ENCODE measurements around the gene COBL.

Gene COBL

GRCh38 chr7:51154201-51154600 is 162.4 kb downstream of the COBL start:
- H3K36me3 Mint-ChIP-seq, result no peaks in the 10 kb centered on the region
- H3K27ac Mint-ChIP-seq, result no peak overlapping the region
- no peak for DNase-seq
- no peaks in the 10 kb centered on the region for H3K9me3 Mint-ChIP-seq
- CTCF ChIA-PET, result interaction anchor here (4.9 kb wide), 1 partner anchor 7 kb away, joined by 45 read pairs; no protein-coding TSS in a partner anchor
- H3K27me3 Mint-ChIP-seq, result peaks cover 18% of the 10 kb centered on the region
- H3K4me3 Mint-ChIP-seq, result no peak overlapping the region
- H3K4me1 Mint-ChIP-seq, result no peaks in the 10 kb centered on the region

- CTCF ChIA-PET, result interaction anchor here (0.7 to 4.9 kb wide), 4 partner anchors 9 to 1060 kb away, joined by 3 to 45 read pairs (median 4); partner anchors contain the start of gene ZPBP
- no peak for DNase-seq
- Mint-ChIP-seq H3K4me1 (no peaks in the 10 kb centered on the region), H3K27me3 (peaks cover 11% of the 10 kb centered on the region), H3K27ac (no peak overlapping the region), H3K36me3 (no peaks in the 10 kb centered on the region), H3K4me3 (no peak overlapping the region), H3K9me3 (peaks cover 6% of the 10 kb centered on the region)
Measured at GRCh38 chr7:51152706-51153200, 163.9 kb downstream of the COBL start.

DNA sequence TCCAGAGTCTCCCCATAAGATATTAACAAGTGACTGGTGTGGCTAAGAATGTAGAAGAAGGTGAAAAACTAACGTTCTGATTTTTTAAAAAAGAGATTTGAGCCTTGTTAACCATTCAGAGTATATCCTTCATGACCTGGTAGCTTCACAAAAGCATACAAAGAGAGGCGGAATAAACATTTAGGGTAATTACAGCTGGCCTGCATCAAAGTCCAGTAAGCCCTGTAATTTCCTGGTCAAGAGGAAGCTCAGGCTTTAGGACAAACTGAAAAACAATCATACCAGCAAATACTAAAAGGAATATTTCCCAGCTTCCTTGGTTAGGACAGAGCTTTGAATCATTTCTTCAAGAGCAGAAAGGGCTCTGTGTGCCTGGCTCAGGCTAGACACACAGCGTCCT is 165.2 kb downstream of the COBL start:
- peaks cover 11% of the 10 kb centered on the region for H3K9me3 Mint-ChIP-seq
- no peak overlapping the region for H3K27ac Mint-ChIP-seq
- CTCF ChIA-PET, result interaction anchor here (1.4 to 4.9 kb wide), 3 partner anchors 10 to 1059 kb away, joined by 4 to 45 read pairs (median 10); partner anchors contain the start of gene ZPBP
- no peaks in the 10 kb centered on the region for H3K36me3 Mint-ChIP-seq
- no peak overlapping the region for H3K4me3 Mint-ChIP-seq
- peaks cover 7% of the 10 kb centered on the region for H3K27me3 Mint-ChIP-seq
- no peak for DNase-seq
- H3K4me1 Mint-ChIP-seq, result no peaks in the 10 kb centered on the region

GRCh38 chr7:51150193-51150592 is 166.4 kb downstream of the COBL start:
- Mint-ChIP-seq H3K27ac (no peak overlapping the region), H3K4me3 (no peak overlapping the region), H3K9me3 (peaks cover 11% of the 10 kb centered on the region), H3K27me3 (peaks cover 7% of the 10 kb centered on the region), H3K4me1 (no peaks in the 10 kb centered on the region), H3K36me3 (no peaks in the 10 kb centered on the region)
- no peak for DNase-seq
- CTCF ChIA-PET, result interaction anchor here (4.9 kb wide), 1 partner anchor 11 kb away, joined by 45 read pairs; no protein-coding TSS in a partner anchor

DNA sequence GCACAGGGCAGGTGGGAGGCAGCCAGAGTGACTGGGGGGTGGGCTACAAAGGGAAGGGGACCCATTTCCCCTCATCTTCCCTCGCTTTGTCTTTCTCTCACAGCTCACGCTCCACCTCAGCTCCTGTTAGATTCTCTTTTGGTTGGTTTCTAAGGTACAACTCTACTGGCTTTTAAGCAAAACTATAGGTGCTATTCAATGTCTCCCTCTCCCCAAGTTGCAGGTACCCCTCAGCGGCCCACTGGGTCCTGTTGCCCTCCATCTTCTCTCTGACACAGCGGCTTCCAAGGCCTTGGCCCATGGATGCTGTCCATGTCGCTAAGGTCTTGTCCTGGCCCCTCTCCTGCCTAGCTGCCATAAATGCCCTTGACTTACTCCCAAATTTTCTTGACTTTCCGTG is 168.4 kb downstream of the COBL start:
- Mint-ChIP-seq H3K27ac (peak overlapping the region; percentile 40), H3K27me3 (peaks cover 4% of the 10 kb centered on the region), H3K4me1 (no peaks in the 10 kb centered on the region), H3K36me3 (no peaks in the 10 kb centered on the region), H3K9me3 (peaks cover 11% of the 10 kb centered on the region), H3K4me3 (no peak overlapping the region)
- CTCF ChIA-PET, result interaction anchor here (1.0 kb wide), 1 partner anchor 14 kb away, joined by 3 read pairs; no protein-coding TSS in a partner anchor
- DNase-seq, result no peak

DNA sequence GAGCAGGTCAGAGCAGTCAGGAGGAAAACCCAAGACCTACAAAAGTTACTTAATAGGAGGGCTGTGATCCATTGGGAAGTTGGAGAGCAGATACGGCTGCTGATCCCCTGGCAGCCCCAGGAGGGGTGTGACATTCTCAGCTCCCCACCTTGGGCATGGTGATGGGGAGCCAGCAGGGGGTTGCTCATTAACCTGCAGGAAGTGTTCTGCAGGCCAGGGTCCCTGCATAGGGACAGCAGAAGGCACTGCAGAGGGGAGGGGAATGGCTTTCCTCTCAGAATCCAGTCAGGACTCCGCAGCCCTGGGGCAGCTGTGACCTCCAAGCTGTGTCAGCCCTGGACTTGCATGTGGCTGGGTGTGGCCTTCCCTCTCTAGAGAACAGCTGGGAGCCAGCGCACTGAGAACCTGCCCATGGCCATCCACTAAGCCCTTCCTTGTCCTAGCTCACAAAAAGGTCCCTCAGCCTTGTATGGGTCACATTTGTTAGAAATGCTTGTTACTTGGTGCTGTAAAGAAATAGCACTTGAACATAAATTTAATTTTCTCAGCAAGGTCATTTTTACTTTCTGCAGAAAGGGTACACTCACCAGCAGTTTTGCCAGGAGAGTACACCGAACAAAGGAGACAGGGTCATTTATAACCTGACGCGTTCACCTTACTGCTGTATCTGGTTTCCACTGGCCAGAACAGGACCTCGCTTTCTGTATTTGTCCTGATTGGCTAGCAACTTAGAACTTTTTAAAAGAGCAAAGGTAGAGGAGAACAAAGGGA is 169.6 kb downstream of the COBL start:
- Mint-ChIP-seq H3K9me3 (peaks cover 11% of the 10 kb centered on the region), H3K36me3 (no peaks in the 10 kb centered on the region), H3K27ac (no peak overlapping the region), H3K4me1 (no peaks in the 10 kb centered on the region), H3K4me3 (no peak overlapping the region), H3K27me3 (peaks cover 9% of the 10 kb centered on the region)
- CTCF ChIA-PET, result interaction anchor here (0.6 to 1.0 kb wide), 2 partner anchors 16 to 1035 kb away, joined by 3 to 4 read pairs; no protein-coding TSS in a partner anchor
- DNase-seq, result no peak

GRCh38 chr7:51144178-51144577 is 172.4 kb downstream of the COBL start:
- CTCF ChIA-PET, result interaction anchor here (3.3 kb wide), 1 partner anchor 17 kb away, joined by 12 read pairs; no protein-coding TSS in a partner anchor

DNA sequence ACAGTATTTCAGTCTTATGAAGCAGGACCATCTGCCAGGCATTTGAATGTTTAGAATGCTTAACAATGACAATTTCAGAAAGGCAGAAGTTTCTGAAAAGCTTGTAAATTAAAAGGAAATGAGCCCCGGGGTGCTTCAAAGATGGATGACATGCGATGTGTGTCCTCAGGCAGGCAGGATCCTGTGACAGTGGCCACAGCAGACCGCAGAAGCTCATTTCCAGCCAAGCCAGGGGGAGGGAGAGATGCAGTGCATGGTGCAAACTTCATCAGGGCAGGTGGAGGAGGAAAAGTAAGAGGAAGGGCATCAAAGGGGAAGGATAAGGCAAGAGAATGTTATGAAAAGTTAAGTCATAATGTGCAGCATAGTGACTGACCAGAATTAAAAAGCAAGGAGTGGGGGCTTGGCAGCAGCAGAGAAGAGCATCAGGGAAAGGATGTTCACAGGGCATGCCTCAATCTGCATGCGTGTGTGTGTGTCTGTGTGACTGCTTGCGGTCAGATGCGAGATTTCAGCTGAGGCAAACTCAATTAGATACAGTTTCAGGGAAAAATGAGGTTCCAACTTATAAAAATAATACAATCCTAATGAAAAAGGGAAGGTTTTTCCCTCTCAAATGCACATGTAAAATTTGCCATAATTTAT is 173.7 kb downstream of the COBL start:
- Mint-ChIP-seq H3K9me3 (peaks cover 5% of the 10 kb centered on the region), H3K36me3 (no peaks in the 10 kb centered on the region), H3K4me3 (no peak overlapping the region), H3K4me1 (peaks cover 16% of the 10 kb centered on the region), H3K27me3 (peaks cover 14% of the 10 kb centered on the region), H3K27ac (no peak overlapping the region)
- CTCF ChIA-PET, result interaction anchor here (0.9 to 3.6 kb wide), 10 partner anchors 18 to 1049 kb away, joined by 3 to 30 read pairs (median 6); no protein-coding TSS in a partner anchor
- no peak for DNase-seq

More at GRCh38 chr7:51144178-51144577, 172.4 kb downstream of the COBL start:
- H3K4me1 Mint-ChIP-seq, result peaks cover 16% of the 10 kb centered on the region
- DNase-seq, result no peak
- no peaks in the 10 kb centered on the region for H3K36me3 Mint-ChIP-seq
- H3K27ac Mint-ChIP-seq, result no peak overlapping the region
- peaks cover 14% of the 10 kb centered on the region for H3K27me3 Mint-ChIP-seq
- H3K9me3 Mint-ChIP-seq, result peaks cover 11% of the 10 kb centered on the region
- H3K4me3 Mint-ChIP-seq, result no peak overlapping the region

GRCh38 chr7:51141451-51142003 is 175.1 kb downstream of the COBL start:
- H3K9me3 Mint-ChIP-seq, result no peaks in the 10 kb centered on the region
- peaks cover 16% of the 10 kb centered on the region for H3K4me1 Mint-ChIP-seq
- H3K36me3 Mint-ChIP-seq, result no peaks in the 10 kb centered on the region
- H3K27me3 Mint-ChIP-seq, result peaks cover 14% of the 10 kb centered on the region
- DNase-seq, result peak; percentile 30
- H3K27ac Mint-ChIP-seq, result no peak overlapping the region
- CTCF ChIA-PET, result interaction anchor here (0.6 to 3.6 kb wide), 63 partner anchors 10 to 1762 kb away, joined by 3 to 30 read pairs (median 4); no protein-coding TSS in a partner anchor
- H3K4me3 Mint-ChIP-seq, result no peak overlapping the region

GRCh38 chr7:51140199-51141164 is 176.1 kb downstream of the COBL start:
- peaks cover 14% of the 10 kb centered on the region for H3K27me3 Mint-ChIP-seq
- H3K4me3 Mint-ChIP-seq, result no peak overlapping the region
- no peaks in the 10 kb centered on the region for H3K9me3 Mint-ChIP-seq
- CTCF ChIA-PET, result interaction anchor here (0.6 to 3.6 kb wide), 59 partner anchors 9 to 1761 kb away, joined by 3 to 30 read pairs (median 4); no protein-coding TSS in a partner anchor
- H3K36me3 Mint-ChIP-seq, result no peaks in the 10 kb centered on the region
- H3K4me1 Mint-ChIP-seq, result peaks cover 16% of the 10 kb centered on the region
- DNase-seq, result no peak
- H3K27ac Mint-ChIP-seq, result no peak overlapping the region

- Mint-ChIP-seq H3K4me1 (peaks cover 16% of the 10 kb centered on the region), H3K27ac (no peak overlapping the region), H3K9me3 (no peaks in the 10 kb centered on the region), H3K27me3 (peaks cover 14% of the 10 kb centered on the region), H3K4me3 (no peak overlapping the region), H3K36me3 (no peaks in the 10 kb centered on the region)
- DNase-seq, result no peak
- CTCF ChIA-PET, result interaction anchor here (0.8 to 3.6 kb wide), 9 partner anchors 12 to 673 kb away, joined by 3 to 30 read pairs (median 5); no protein-coding TSS in a partner anchor
Measured at GRCh38 chr7:51139796-51140195, 176.8 kb downstream of the COBL start.

GRCh38 chr7:51138123-51139085 is 178.2 kb downstream of the COBL start:
- peaks cover 10% of the 10 kb centered on the region for H3K27me3 Mint-ChIP-seq
- CTCF ChIA-PET, result interaction anchor here (1.1 kb wide), 1 partner anchor 24 kb away, joined by 4 read pairs; no protein-coding TSS in a partner anchor
- H3K36me3 Mint-ChIP-seq, result no peaks in the 10 kb centered on the region
- H3K9me3 Mint-ChIP-seq, result no peaks in the 10 kb centered on the region
- peaks cover 16% of the 10 kb centered on the region for H3K4me1 Mint-ChIP-seq
- H3K4me3 Mint-ChIP-seq, result no peak overlapping the region
- H3K27ac Mint-ChIP-seq, result no peak overlapping the region
- no peak for DNase-seq

Measured in activated naive CD4-positive, alpha-beta T cell treated with anti-CD3 and anti-CD28 coated beads, Interleukin-2, amount 10 ng/mL, durations not matched to agents 7 days and 5 days (primary cell).